KOPT-K1 (cell line): ENCODE data around the gene RAD21L1.

Experiments used
- H3K27ac ChIP-seq: fragments of 200-600 bp; sonication (generic); 2 replicates; pipeline ENCODE4 v1.5.1; 2016; ENCODE audit warnings: antibody characterized with exemption, mild to moderate bottlenecking, low read depth, low read length; ENCODE audit not compliant: poor library complexity, severe bottlenecking
- H3K36me3 ChIP-seq: fragments of 200-600 bp; sonication (generic); 2 replicates; pipeline ENCODE4 v1.5.1; 2017; ENCODE audit warnings: antibody characterized with exemption, mild to moderate bottlenecking, low read length, moderate library complexity; ENCODE audit not compliant: insufficient read depth
- H3K9me3 ChIP-seq: fragments of 200-600 bp; sonication (generic); 2 replicates; pipeline ENCODE4 v1.5.1; 2017; ENCODE audit warnings: antibody characterized with exemption, low read length, mild to moderate bottlenecking; ENCODE audit not compliant: insufficient read depth, poor library complexity, severe bottlenecking

The RAD21L1 gene

GRCh38 chr20:1282966-1283365 lies 57.1 kb downstream of the RAD21L1 start:
- no peaks in the 10 kb centered on the region for H3K36me3 ChIP-seq
- H3K27ac ChIP-seq = no peak overlapping the region
- no peaks in the 10 kb centered on the region for H3K9me3 ChIP-seq

GRCh38 chr20:1283522-1284510 lies 58.0 kb downstream of the RAD21L1 start:
- Histone ChIP-seq H3K27ac (no peak overlapping the region), H3K9me3 (no peaks in the 10 kb centered on the region), H3K36me3 (no peaks in the 10 kb centered on the region)

GRCh38 chr20:1286267-1287024 lies 60.6 kb downstream of the RAD21L1 start:
- H3K27ac ChIP-seq = peak overlapping the region; percentile 24
- H3K9me3 ChIP-seq = no peaks in the 10 kb centered on the region
- H3K36me3 ChIP-seq = no peaks in the 10 kb centered on the region

DNA sequence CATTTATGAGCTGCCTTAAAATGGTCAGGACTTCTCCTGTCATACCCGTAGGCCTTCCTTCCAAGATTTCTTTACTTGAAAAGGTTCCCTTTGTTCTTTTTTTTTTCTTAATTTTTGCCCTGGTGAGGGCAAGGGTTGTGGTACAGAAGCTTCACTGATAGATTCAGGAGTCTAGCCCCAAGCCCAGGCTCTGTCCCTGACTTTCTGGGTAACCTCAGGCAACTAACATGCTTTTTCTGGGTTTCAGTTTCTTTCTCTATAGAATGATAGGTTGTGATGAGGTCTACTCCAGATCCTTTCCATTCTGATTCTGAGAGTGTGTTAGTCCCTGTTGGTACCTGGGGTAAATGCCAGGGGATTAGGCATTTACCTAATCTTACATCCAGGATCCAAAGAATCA lies 61.5 kb downstream of the RAD21L1 start:
- H3K9me3 ChIP-seq = no peaks in the 10 kb centered on the region

GRCh38 chr20:1287787-1288569 lies 62.1 kb downstream of the RAD21L1 start:
- Histone ChIP-seq H3K27ac (no peak overlapping the region), H3K9me3 (no peaks in the 10 kb centered on the region), H3K36me3 (no peaks in the 10 kb centered on the region)

More for the DNA sequence above, 61.5 kb downstream of the RAD21L1 start:
- Histone ChIP-seq H3K27ac (peak overlapping the region; percentile 24), H3K36me3 (no peaks in the 10 kb centered on the region)

GRCh38 chr20:1291191-1291741 lies 65.4 kb downstream of the RAD21L1 start:
- Histone ChIP-seq H3K9me3 (no peaks in the 10 kb centered on the region), H3K36me3 (no peaks in the 10 kb centered on the region), H3K27ac (no peak overlapping the region)

DNA sequence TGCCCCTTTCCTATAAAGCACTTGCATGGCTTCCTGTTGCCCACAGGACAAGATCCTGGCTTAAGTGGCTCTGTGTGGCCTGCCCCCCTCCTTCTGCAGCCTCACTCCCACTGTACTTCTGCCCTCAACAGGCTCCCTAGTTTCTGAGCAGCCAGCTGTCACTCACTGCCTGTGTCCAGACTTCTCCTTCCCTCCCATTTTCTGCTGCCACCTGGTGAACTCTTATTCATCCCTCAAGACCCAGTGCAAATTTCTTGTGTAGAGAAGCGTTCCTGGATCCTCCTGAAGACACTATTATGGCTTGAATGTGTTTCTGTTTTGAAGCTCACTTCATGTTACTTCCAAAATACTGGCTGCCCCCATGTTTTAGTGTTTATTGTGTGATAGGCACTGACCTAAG lies 66.8 kb downstream of the RAD21L1 start:
- H3K27ac ChIP-seq = no peak overlapping the region
- H3K36me3 ChIP-seq = no peaks in the 10 kb centered on the region; the same call in 1 of the 2 replicates
- no peaks in the 10 kb centered on the region for H3K9me3 ChIP-seq

- H3K27ac ChIP-seq = no peak overlapping the region
- no peaks in the 10 kb centered on the region; the same call in 1 of the 2 replicates for H3K36me3 ChIP-seq
- no peaks in the 10 kb centered on the region for H3K9me3 ChIP-seq
Measured at GRCh38 chr20:1293641-1294379, 68.0 kb downstream of the RAD21L1 start.

DNA sequence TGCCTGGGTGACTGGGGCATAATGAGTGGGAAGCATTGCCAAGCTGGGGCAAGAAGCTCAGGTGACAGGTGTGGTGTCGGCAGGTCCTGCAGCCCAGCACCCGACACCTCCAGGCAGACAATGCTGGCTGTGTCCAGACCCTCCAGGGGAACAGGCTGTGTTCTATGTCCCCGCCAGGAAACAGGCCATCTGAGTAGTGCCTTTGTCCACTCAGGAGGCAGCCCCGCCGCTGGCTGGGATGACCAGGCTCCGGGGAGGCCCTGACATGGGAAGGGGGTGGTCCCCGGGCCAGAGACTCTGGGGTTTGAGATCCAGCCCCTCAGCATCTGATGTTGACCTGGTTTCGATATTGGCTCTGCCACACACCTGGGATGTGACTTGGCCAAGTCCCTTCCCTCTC lies 68.7 kb downstream of the RAD21L1 start:
- no peak overlapping the region for H3K27ac ChIP-seq
- no peaks in the 10 kb centered on the region for H3K9me3 ChIP-seq
- no peaks in the 10 kb centered on the region; the same call in 1 of the 2 replicates for H3K36me3 ChIP-seq

- Histone ChIP-seq H3K9me3 (no peaks in the 10 kb centered on the region), H3K36me3 (no peaks in the 10 kb centered on the region; the same call in 1 of the 2 replicates)
Measured at GRCh38 chr20:1295276-1295930, 69.6 kb downstream of the RAD21L1 start.

DNA sequence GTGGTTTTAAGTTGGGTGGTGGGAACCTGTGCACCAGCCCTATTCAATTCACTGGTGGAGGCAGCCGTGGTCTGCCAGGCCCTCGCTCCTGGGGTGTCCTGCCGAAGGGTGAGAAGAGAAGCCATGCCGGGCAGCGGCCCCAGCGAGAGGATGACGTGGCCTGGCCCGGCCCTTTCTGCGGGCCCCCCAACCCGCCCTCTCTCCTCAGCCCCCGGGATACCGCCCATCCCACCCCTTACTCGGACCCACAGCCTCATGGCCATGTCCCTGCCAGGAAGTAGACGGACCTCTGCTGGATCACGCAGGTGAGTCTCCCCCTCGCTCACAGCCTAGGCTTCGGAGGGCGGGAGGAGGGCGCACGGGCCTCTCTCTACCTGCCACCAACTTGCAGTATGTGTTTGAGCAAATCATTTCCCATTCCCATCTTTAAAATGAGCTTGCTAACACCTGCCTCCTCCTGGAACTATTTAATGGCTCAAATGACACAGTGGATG lies 70.3 kb downstream of the RAD21L1 start:
- Histone ChIP-seq H3K9me3 (no peaks in the 10 kb centered on the region), H3K36me3 (no peaks in the 10 kb centered on the region; the same call in 1 of the 2 replicates), H3K27ac (no peak overlapping the region)

More at GRCh38 chr20:1295276-1295930, 69.6 kb downstream of the RAD21L1 start:
- H3K27ac ChIP-seq = no peak overlapping the region

DNA sequence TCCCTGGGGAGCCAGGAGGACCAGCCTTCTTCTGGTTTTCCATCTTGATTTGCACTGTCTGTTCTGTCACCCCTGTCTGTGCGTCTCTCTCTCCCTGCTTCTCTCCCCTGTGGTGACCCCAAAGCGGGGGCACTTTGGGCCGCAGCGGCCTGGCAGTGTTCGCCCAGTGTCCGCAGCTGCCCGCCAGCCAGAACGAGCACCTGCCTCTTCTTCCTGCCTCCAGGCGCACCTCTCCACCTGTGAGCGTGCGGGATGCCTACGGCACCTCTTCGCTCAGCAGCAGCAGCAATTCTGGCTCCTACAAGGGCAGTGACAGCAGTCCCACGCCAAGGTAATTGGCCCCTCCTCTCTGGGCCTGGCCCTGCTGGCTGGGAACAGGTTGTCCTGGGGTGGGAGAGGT lies 71.1 kb downstream of the RAD21L1 start:
- Histone ChIP-seq H3K9me3 (no peaks in the 10 kb centered on the region), H3K27ac (no peak overlapping the region), H3K36me3 (no peaks in the 10 kb centered on the region; the same call in 1 of the 2 replicates)

- Histone ChIP-seq H3K27ac (no peak overlapping the region), H3K9me3 (no peaks in the 10 kb centered on the region), H3K36me3 (no peaks in the 10 kb centered on the region; the same call in 1 of the 2 replicates)
Measured at GRCh38 chr20:1297486-1297885, 71.6 kb downstream of the RAD21L1 start.
